ENCODE measurements around the gene COA1. TPM values are rescaled to one million over a fixed set of nuclear protein-coding genes. Genes with fewer than 3 reads are reported as not detected.
"Not testable (repeated sequence)": the region's sequence is repeated elsewhere in the genome, so short reads cannot be mapped to it uniquely, and the experiment has no call there.

The COA1 gene
- total RNA-seq, 2 donors from 2014 or later: 36.8 to 52.4 TPM

- H3K4me3 ChIP-seq: no peak overlapping the region
- no peaks in the 10 kb centered on the region for H3K27me3 ChIP-seq
- WGBS, 2 donors: 82% methylated on average over 1 of the region's 1 CpG
- no peak overlapping the region for H3K27ac ChIP-seq
- DNase-seq: no peak
- no peaks in the 10 kb centered on the region for H3K4me1 ChIP-seq
- H3K9me3 ChIP-seq: no peaks in the 10 kb centered on the region
- ATAC-seq: no peak
- intact Hi-C loops (cut with DNase I): no loop called here
- TF ChIP-seq POLR2A (IDR thresholded peaks at IDR 0.05): no peak
- TF ChIP-seq, protein P1, sequence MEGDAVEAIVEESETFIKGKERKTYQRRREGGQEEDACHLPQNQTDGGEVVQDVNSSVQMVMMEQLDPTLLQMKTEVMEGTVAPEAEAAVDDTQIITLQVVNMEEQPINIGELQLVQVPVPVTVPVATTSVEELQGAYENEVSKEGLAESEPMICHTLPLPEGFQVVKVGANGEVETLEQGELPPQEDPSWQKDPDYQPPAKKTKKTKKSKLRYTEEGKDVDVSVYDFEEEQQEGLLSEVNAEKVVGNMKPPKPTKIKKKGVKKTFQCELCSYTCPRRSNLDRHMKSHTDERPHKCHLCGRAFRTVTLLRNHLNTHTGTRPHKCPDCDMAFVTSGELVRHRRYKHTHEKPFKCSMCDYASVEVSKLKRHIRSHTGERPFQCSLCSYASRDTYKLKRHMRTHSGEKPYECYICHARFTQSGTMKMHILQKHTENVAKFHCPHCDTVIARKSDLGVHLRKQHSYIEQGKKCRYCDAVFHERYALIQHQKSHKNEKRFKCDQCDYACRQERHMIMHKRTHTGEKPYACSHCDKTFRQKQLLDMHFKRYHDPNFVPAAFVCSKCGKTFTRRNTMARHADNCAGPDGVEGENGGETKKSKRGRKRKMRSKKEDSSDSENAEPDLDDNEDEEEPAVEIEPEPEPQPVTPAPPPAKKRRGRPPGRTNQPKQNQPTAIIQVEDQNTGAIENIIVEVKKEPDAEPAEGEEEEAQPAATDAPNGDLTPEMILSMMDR (IDR thresholded peaks at IDR 0.05): no peak
- peaks cover 0 to 5% of the 10 kb centered on the region in 2 donors for H3K36me3 ChIP-seq (replicated peaks in 1 of 2; ENCODE audit: insufficient read depth in 1 of 2, low read depth in 2 of 2)
Observed at GRCh38 chr7:43602256-43602655, 127.1 kb downstream of the COA1 start.

- TF ChIP-seq, protein P1 (IDR thresholded peaks at IDR 0.05): no peak
- no peak for TF ChIP-seq POLR2A (IDR thresholded peaks at IDR 0.05)
- intact Hi-C loops (cut with DNase I): no loop called here
Observed at GRCh38 chr7:43600056-43600455, 129.3 kb downstream of the COA1 start.

GRCh38 chr7:43596426-43596825, 132.9 kb downstream of the COA1 start:
- ATAC-seq; H3K36me3 ChIP-seq (replicated peaks in 1 of 2; ENCODE audit: insufficient read depth in 1 of 2, low read depth in 2 of 2); intact Hi-C loops (cut with DNase I); H3K27me3 ChIP-seq; H3K27ac ChIP-seq; DNase-seq; H3K9me3 ChIP-seq; H3K4me3 ChIP-seq: not testable (repeated sequence)
- peaks cover 22% of the 10 kb centered on the region for H3K4me1 ChIP-seq
- 86 to 89% methylated on average over 5 of the region's 5 CpGs for WGBS, 2 donors

More at GRCh38 chr7:43600056-43600455, 129.3 kb downstream of the COA1 start:
- 80 to 97% methylated on average over 3 of the region's 3 CpGs for WGBS, 2 donors
- peaks cover 0 to 5% of the 10 kb centered on the region in 2 donors for H3K36me3 ChIP-seq (replicated peaks in 1 of 2; ENCODE audit: insufficient read depth in 1 of 2, low read depth in 2 of 2)
- H3K4me1 ChIP-seq: no peaks in the 10 kb centered on the region
- H3K4me3 ChIP-seq: no peak overlapping the region
- ATAC-seq (no peak), DNase-seq (no peak)
- no peaks in the 10 kb centered on the region for H3K9me3 ChIP-seq
- no peaks in the 10 kb centered on the region for H3K27me3 ChIP-seq
- no peak overlapping the region for H3K27ac ChIP-seq

DNA sequence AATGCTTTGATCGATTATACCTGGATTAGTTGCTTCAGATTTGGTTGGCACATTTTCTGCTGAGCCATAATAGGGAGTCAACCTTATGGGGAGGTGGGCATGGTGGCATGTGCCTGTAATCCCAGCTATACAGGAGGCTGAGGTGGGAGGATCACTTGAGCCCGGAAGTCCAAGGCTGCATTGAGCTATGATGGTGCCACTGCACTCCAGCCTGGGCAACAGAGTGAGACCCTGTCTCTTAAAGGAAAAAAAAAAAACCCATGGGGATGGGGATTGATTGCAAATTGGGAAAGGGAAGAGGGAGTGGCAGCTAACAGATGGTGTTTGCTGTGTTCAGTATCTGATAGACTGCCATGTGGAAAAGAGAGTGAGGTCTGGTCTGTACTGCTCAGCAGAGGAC, 135.3 kb downstream of the COA1 start:
- no peak for DNase-seq
- TF ChIP-seq, protein P1 (IDR thresholded peaks at IDR 0.05): no peak
- no peak for TF ChIP-seq POLR2A (IDR thresholded peaks at IDR 0.05)
- intact Hi-C loops (cut with DNase I): no loop called here
- Histone ChIP-seq H3K4me3 (no peak overlapping the region), H3K27ac (no peak overlapping the region), H3K27me3 (no peaks in the 10 kb centered on the region), H3K4me1 (peaks cover 32% of the 10 kb centered on the region), H3K9me3 (no peaks in the 10 kb centered on the region), H3K36me3 (replicated peaks in 1 of 2; ENCODE audit: insufficient read depth in 1 of 2, low read depth in 2 of 2) (peaks cover 0 to 5% of the 10 kb centered on the region in 2 donors)
- ATAC-seq: no peak
- 63 to 65% methylated on average over 2 of the region's 2 CpGs for WGBS, 2 donors

- 76 to 96% methylated on average over 1 of the region's 1 CpG for WGBS, 2 donors
- intact Hi-C loops (cut with DNase I): no loop called here
- DNase-seq (no peak), ATAC-seq (no peak)
- TF ChIP-seq, protein P1 (IDR thresholded peaks at IDR 0.05): no peak
- no peak for TF ChIP-seq POLR2A (IDR thresholded peaks at IDR 0.05)
- H3K36me3 ChIP-seq (replicated peaks in 1 of 2; ENCODE audit: insufficient read depth in 1 of 2, low read depth in 2 of 2): peaks cover 0 to 3% of the 10 kb centered on the region in 2 donors
- peaks cover 41% of the 10 kb centered on the region for H3K4me1 ChIP-seq
- no peak overlapping the region for H3K4me3 ChIP-seq
- no peaks in the 10 kb centered on the region for H3K9me3 ChIP-seq
- no peaks in the 10 kb centered on the region for H3K27me3 ChIP-seq
- peak overlapping the region in 1 of 4 donors; percentile 44 for H3K27ac ChIP-seq
Observed at GRCh38 chr7:43593010-43593409, 136.3 kb downstream of the COA1 start.
